SU-DHL-6 (cell line): ENCODE results near the gene DAAM2.

Experiments
- H2AFZ ChIP-seq: fragments of 200-600 bp; sonication (generic); 2 replicates; pipeline ENCODE4 v1.6.1; 2014; ENCODE audit warnings: low read depth, mild to moderate bottlenecking, moderate library complexity, mixed read lengths, antibody characterized with exemption, low read length; ENCODE audit not compliant: severe bottlenecking
- H3F3A ChIP-seq: fragments of 200-600 bp; shearing (Covaris generic); 2 replicates; pipeline ENCODE4 v1.6.0; 2016; ENCODE audit warnings: antibody characterized with exemption, mild to moderate bottlenecking; ENCODE audit not compliant: insufficient read depth
- H3K27ac ChIP-seq: fragments of 200-600 bp; sonication (generic); 2 replicates; pipeline ENCODE4 v1.5.1; 2016; ENCODE audit warnings: low read depth, mild to moderate bottlenecking, low read length, moderate library complexity, mixed read lengths
- H3K27me3 ChIP-seq: fragments of 200-600 bp; sonication (generic), shearing (Covaris generic); 2 replicates; pipeline ENCODE4 v1.6.0; 2014; ENCODE audit warnings: mild to moderate bottlenecking, low read length
- H3K36me3 ChIP-seq: fragments of 200-600 bp; sonication (generic); 2 replicates; pipeline ENCODE4 v1.6.1; 2014; ENCODE audit warnings: mild to moderate bottlenecking, low read length, mixed read lengths
- H3K4me2 ChIP-seq: fragments of 300-600, 200-600 bp; shearing (Covaris generic), sonication (generic); 2 replicates; pipeline ENCODE4 v1.6.0; 2014; ENCODE audit warnings: low read length, low read depth, mild to moderate bottlenecking; ENCODE audit not compliant: poor library complexity, severe bottlenecking
- H3K4me3 ChIP-seq: fragments of 200-600 bp; sonication (generic); 2 replicates; pipeline ENCODE4 v1.5.1; 2014; ENCODE audit warnings: antibody characterized with exemption, low read length, mild to moderate bottlenecking, mixed read lengths; ENCODE audit not compliant: insufficient read depth, poor library complexity, severe bottlenecking
- H3K79me2 ChIP-seq: fragments of 200-600 bp; sonication (generic); 2 replicates; pipeline ENCODE4 v1.6.1; 2014; ENCODE audit warnings: mild to moderate bottlenecking, low read length, moderate library complexity; ENCODE audit not compliant: insufficient read depth
- H3K9ac ChIP-seq: fragments of 200-600 bp; sonication (generic); 2 replicates; pipeline ENCODE4 v1.7.0; 2014; ENCODE audit warnings: mild to moderate bottlenecking, low read length
- H3K9me2 ChIP-seq: fragments of 200-600 bp; sonication (generic); replicated peaks from 2 replicates; pipeline ENCODE4 v1.6.1; 2014; ENCODE audit warnings: low read length; ENCODE audit not compliant: insufficient read depth
- H3K9me3 ChIP-seq: fragments of 200-600 bp; sonication (generic); 2 replicates; pipeline ENCODE4 v1.6.1; 2014; ENCODE audit warnings: low read length, mixed read lengths; ENCODE audit not compliant: insufficient read depth
- H4K20me1 ChIP-seq: fragments of 200-600 bp; sonication (generic); 2 replicates; pipeline ENCODE4 v1.6.1; 2014; ENCODE audit warnings: low read depth, mild to moderate bottlenecking, antibody characterized with exemption, low read length, moderate library complexity, mixed read lengths
- EZH2phosphoT487 ChIP-seq: fragments of 200-600 bp; sonication (generic), shearing (Covaris generic); conservative IDR thresholded peaks from 2 replicates; pipeline ENCODE4 v1.6.1; 2018; ENCODE audit warnings: mild to moderate bottlenecking, antibody characterized with exemption, low read length, moderate library complexity, mixed read lengths
- TF ChIP-seq, protein P1 (sequence below): fragments of 200-600 bp; sonication (generic); IDR thresholded peaks from one replicate; pipeline ENCODE4 v1.5.1; 2017; ENCODE audit warnings: antibody characterized with exemption, mild to moderate bottlenecking, low read length, moderate library complexity; ENCODE audit not compliant: insufficient read depth, poor library complexity, severe bottlenecking

DAAM2 gene

DNA sequence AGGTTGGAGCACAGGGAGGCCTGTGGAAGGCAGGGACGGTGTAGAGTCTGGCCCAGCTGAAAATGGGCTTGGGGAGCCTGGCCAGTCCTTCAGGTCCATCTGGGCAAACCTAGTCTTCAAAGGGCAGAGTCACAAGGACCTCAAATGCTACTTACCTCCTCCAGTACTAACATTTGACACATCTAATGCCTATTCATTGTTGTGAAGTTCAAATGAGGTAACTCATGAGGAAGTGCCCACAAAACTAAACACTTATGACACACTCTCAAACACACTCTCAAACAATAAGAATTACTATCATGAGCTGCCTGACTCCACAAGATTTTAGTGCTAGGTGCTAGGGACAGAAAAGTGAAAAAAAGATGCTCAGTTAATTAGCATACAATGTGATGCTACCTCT, 27.1 kb downstream of the DAAM2 start:
- Histone ChIP-seq H3K27me3 (no peaks in the 10 kb centered on the region), H3K4me3 (no peak overlapping the region), H3K27ac (no peak overlapping the region), H3K4me2 (no peak overlapping the region), H4K20me1 (no peaks in the 10 kb centered on the region), H3K9me2 (no peaks in the 10 kb centered on the region), H3K79me2 (no peaks in the 10 kb centered on the region), H3F3A (no peaks in the 10 kb centered on the region), H2AFZ (no peak overlapping the region), H3K9me3 (no peaks in the 10 kb centered on the region), H3K9ac (no peak overlapping the region), H3K36me3 (no peaks in the 10 kb centered on the region)
- TF ChIP-seq EZH2phosphoT487, result no peak
- TF ChIP-seq, protein P1, sequence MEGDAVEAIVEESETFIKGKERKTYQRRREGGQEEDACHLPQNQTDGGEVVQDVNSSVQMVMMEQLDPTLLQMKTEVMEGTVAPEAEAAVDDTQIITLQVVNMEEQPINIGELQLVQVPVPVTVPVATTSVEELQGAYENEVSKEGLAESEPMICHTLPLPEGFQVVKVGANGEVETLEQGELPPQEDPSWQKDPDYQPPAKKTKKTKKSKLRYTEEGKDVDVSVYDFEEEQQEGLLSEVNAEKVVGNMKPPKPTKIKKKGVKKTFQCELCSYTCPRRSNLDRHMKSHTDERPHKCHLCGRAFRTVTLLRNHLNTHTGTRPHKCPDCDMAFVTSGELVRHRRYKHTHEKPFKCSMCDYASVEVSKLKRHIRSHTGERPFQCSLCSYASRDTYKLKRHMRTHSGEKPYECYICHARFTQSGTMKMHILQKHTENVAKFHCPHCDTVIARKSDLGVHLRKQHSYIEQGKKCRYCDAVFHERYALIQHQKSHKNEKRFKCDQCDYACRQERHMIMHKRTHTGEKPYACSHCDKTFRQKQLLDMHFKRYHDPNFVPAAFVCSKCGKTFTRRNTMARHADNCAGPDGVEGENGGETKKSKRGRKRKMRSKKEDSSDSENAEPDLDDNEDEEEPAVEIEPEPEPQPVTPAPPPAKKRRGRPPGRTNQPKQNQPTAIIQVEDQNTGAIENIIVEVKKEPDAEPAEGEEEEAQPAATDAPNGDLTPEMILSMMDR, result no peak

DNA sequence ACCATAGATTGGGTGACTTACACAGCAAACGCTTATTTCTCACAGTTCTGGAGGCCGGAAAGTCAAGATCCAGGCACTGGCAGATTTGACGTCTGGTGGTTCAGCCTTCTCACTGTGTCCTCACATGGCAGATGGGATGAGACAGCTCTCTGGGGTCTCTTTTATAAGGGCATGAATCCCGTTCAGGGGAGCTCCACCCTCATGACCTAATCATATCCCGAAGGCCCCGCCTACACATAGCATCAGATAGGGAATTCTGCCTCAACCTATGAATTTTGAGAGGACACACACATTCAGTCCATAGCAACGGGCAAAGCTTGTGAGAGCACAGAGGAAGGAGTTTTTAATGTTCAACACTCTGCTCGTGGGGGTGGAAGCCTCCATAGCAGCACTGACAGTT, 27.5 kb downstream of the DAAM2 start:
- Histone ChIP-seq H3K27ac (no peak overlapping the region), H3K79me2 (no peaks in the 10 kb centered on the region), H3K4me3 (no peak overlapping the region), H3K9me3 (no peaks in the 10 kb centered on the region), H2AFZ (no peak overlapping the region), H3K4me2 (no peak overlapping the region), H3K27me3 (no peaks in the 10 kb centered on the region), H3K9me2 (no peaks in the 10 kb centered on the region), H3F3A (no peaks in the 10 kb centered on the region), H3K9ac (no peak overlapping the region), H3K36me3 (no peaks in the 10 kb centered on the region), H4K20me1 (no peaks in the 10 kb centered on the region)
- no peak for TF ChIP-seq EZH2phosphoT487
- TF ChIP-seq, protein P1, result no peak

DNA sequence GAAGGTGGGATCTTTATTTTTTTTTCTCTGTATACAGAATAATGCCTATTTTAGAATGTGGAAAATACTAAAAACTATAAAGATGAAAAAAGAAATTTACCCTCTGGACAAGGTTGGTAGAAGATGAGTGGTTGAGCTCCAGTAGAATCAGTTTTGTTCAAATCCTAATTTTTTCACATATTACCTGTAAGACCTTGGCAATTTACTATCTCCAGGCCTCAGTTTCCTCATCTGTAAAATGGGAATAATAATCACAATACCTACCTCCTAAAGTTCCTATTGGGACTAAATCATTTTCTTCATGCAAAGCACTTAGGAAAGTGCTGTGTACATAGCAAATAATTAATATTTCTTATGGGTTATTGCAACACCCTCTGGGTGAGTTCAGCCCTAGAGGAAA, 28.4 kb downstream of the DAAM2 start:
- no peaks in the 10 kb centered on the region for H3K27me3 ChIP-seq
- no peaks in the 10 kb centered on the region for H3F3A ChIP-seq
- H3K9me2 ChIP-seq, result no peaks in the 10 kb centered on the region
- no peak overlapping the region for H3K9ac ChIP-seq
- no peaks in the 10 kb centered on the region for H3K79me2 ChIP-seq
- no peak overlapping the region for H3K4me2 ChIP-seq
- H4K20me1 ChIP-seq, result no peaks in the 10 kb centered on the region
- H2AFZ ChIP-seq, result no peak overlapping the region
- no peak overlapping the region for H3K27ac ChIP-seq
- H3K9me3 ChIP-seq, result no peaks in the 10 kb centered on the region
- no peaks in the 10 kb centered on the region for H3K36me3 ChIP-seq
- no peak overlapping the region for H3K4me3 ChIP-seq
- TF ChIP-seq, protein P1, result no peak
- no peak for TF ChIP-seq EZH2phosphoT487
